GM23338 (cell line): ENCODE results near the gene PIGB. TPM values are rescaled to one million over a fixed set of nuclear protein-coding genes. Genes with fewer than 3 reads are reported as not detected.

Experiments used
- ATAC-seq: fragments of 200-7000 bp; cut with Tn5 transposase; 3 replicates; pipeline ENCODE4 v1.9.1; 2020
- DNase-seq: peaks from one replicate; pipeline ENCODE4 v3.0.0-alpha.2; 2015; ENCODE audit warnings: low spot score
- H2AFZ ChIP-seq: fragments of 200-600 bp; sonication (generic); 2 replicates; pipeline ENCODE4 v1.8.0; 2016; ENCODE audit warnings: antibody characterized with exemption, mild to moderate bottlenecking, moderate library complexity
- H3F3A ChIP-seq: fragments of 200-600 bp; sonication (generic); replicated peaks from 2 replicates; pipeline ENCODE4 v1.8.0; 2017; ENCODE audit warnings: antibody characterized with exemption, mixed run types, low read depth
- H3K27ac ChIP-seq: fragments of 200-600 bp; sonication (generic); 2 replicates; pipeline ENCODE4 v1.6.1; 2016; ENCODE audit warnings: low read depth
- H3K27me3 ChIP-seq: fragments of 200-600 bp; sonication (generic); 2 replicates; pipeline ENCODE4 v1.8.0; 2016; ENCODE audit warnings: mild to moderate bottlenecking, mixed run types, moderate library complexity; ENCODE audit not compliant: insufficient read depth
- H3K36me3 ChIP-seq: fragments of 200-600 bp; sonication (generic); 2 replicates; pipeline ENCODE4 v1.8.0; 2016; ENCODE audit warnings: mild to moderate bottlenecking; ENCODE audit not compliant: insufficient read depth
- H3K4me1 ChIP-seq: fragments of 200-600 bp; sonication (generic); 2 replicates; pipeline ENCODE4 v1.8.0; 2016; ENCODE audit warnings: mild to moderate bottlenecking, moderate library complexity; ENCODE audit not compliant: insufficient read depth
- H3K4me2 ChIP-seq: fragments of 200-600 bp; sonication (generic); 2 replicates; pipeline ENCODE4 v1.7.1; 2017; ENCODE audit warnings: mixed run types
- H3K4me3 ChIP-seq: fragments of 200-600 bp; sonication (generic); 2 replicates; pipeline ENCODE4 v1.6.1; 2016; ENCODE audit warnings: mixed run types
- H3K79me2 ChIP-seq: fragments of 200-600 bp; sonication (generic); replicated peaks from 2 replicates; pipeline ENCODE4 v1.8.0; 2017; ENCODE audit warnings: mild to moderate bottlenecking; ENCODE audit not compliant: insufficient read depth
- H3K9me2 ChIP-seq: fragments of 200-600 bp; sonication (generic); 2 replicates; pipeline ENCODE4 v1.8.0; 2017; ENCODE audit not compliant: insufficient read depth
- H4K20me1 ChIP-seq: fragments of 200-600 bp; sonication (generic); replicated peaks from 2 replicates; pipeline ENCODE4 v1.8.0; 2017; ENCODE audit warnings: mild to moderate bottlenecking; ENCODE audit not compliant: insufficient read depth
- H3K27ac Mint-ChIP-seq: 2 replicates; pipeline ENCODE4 v1.8.0; 2020; ENCODE audit warnings: inconsistent platforms, mild to moderate bottlenecking, moderate library complexity, mixed read lengths
- H3K27me3 Mint-ChIP-seq: 3 replicates; pipeline ENCODE4 v1.8.0; 2022; ENCODE audit warnings: low read depth, mild to moderate bottlenecking, moderate library complexity, mixed read lengths, inconsistent platforms; ENCODE audit not compliant: insufficient read depth, poor library complexity
- H3K36me3 Mint-ChIP-seq: 3 replicates; pipeline ENCODE4 v1.8.0; 2021; ENCODE audit warnings: low read depth, mild to moderate bottlenecking, inconsistent platforms, moderate library complexity, mixed read lengths
- H3K4me1 Mint-ChIP-seq: 3 replicates; pipeline ENCODE4 v1.8.0; 2020; ENCODE audit warnings: mild to moderate bottlenecking, inconsistent platforms, mixed read lengths
- H3K4me3 Mint-ChIP-seq: 3 replicates; pipeline ENCODE4 v1.8.0; 2021; ENCODE audit warnings: moderate library complexity, mild to moderate bottlenecking, inconsistent platforms, mixed read lengths
- H3K9me3 Mint-ChIP-seq: 3 replicates; pipeline ENCODE4 v1.8.0; 2020; ENCODE audit warnings: moderate library complexity, mild to moderate bottlenecking, inconsistent platforms, mixed read lengths
- CREB1 ChIP-seq: fragments of 250-450 bp; sonication (Bioruptor Pico); IDR thresholded peaks from 2 replicates; pipeline ENCODE4 v1.5.0; 2020; ENCODE audit warnings: low read depth, mild to moderate bottlenecking, moderate library complexity
- EZH2 ChIP-seq: fragments of 200-600 bp; sonication (generic); IDR thresholded peaks from one replicate; pipeline ENCODE4 v1.8.0; 2017; ENCODE audit warnings: antibody characterized with exemption, mild to moderate bottlenecking, low read depth; ENCODE audit not compliant: unreplicated experiment
- EZH2phosphoT487 ChIP-seq: fragments of 200-600 bp; sonication (generic); IDR thresholded peaks from one replicate; pipeline ENCODE4 v1.8.1; 2018; ENCODE audit warnings: antibody characterized with exemption; ENCODE audit not compliant: unreplicated experiment
- JUNB ChIP-seq: IDR thresholded peaks from one replicate; pipeline ENCODE4 v1.6.1; 2016; ENCODE audit warnings: antibody characterized with exemption; ENCODE audit not compliant: unreplicated experiment
- NANOG ChIP-seq: IDR thresholded peaks from 2 replicates; pipeline ENCODE4 v1.6.1; 2016; ENCODE audit warnings: antibody characterized with exemption, borderline replicate concordance
- POLR2AphosphoS5 ChIP-seq: IDR thresholded peaks from 2 replicates; pipeline ENCODE4 v1.6.1; 2016; ENCODE audit warnings: antibody characterized with exemption, low read depth
- STAT1 ChIP-seq: IDR thresholded peaks from one replicate; pipeline ENCODE4 v1.6.1; 2016; ENCODE audit warnings: antibody characterized with exemption; ENCODE audit not compliant: unreplicated experiment
- ZNF114 ChIP-seq: fragments of 250-450 bp; sonication (Bioruptor Pico); IDR thresholded peaks from 2 replicates; pipeline ENCODE4 v1.5.0; 2020; ENCODE audit warnings: mild to moderate bottlenecking, moderate library complexity
- ZNF331 ChIP-seq: fragments of 250-450 bp; sonication (Bioruptor Pico); IDR thresholded peaks from 2 replicates; pipeline ENCODE4 v1.5.0; 2020; ENCODE audit warnings: low read depth, mild to moderate bottlenecking, moderate library complexity
- polyA plus RNA-seq: library from polyadenylated mRNA; unstranded; fragments of >200 nt; fragmentation: Nextera tagmentation; extraction: Ambion mirVana; gene quantifications from 2 replicates; pipeline ENCODE4 v1.2.1, GENCODE V29; 2016
- total RNA-seq: library from RNA; depleted of rRNA; stranded (reverse); fragments of >200 nt; shearing (Covaris generic); gene quantifications from 2 replicates; pipeline ENCODE4 v1.2.3, GENCODE V29; 2014
- TF ChIP-seq, protein P1 (sequence below): fragments of 250-450 bp; sonication (Bioruptor Pico); IDR thresholded peaks from 2 replicates; pipeline ENCODE4 v1.5.0; 2020; ENCODE audit warnings: mild to moderate bottlenecking, moderate library complexity
- TF ChIP-seq, protein P2 (sequence below), 2 experiments: fragments of 200-600 bp in 1 of 2; sonication (generic) in 1 of 2; conservative IDR thresholded peaks; 2 replicates each; pipeline versions ENCODE4 v1.5.1 to v1.6.1; 2016 to 2017; ENCODE audit warnings: antibody characterized with exemption in 2 of 2, low read depth in 2 of 2, mild to moderate bottlenecking in 2 of 2, moderate library complexity in 1 of 2
- TF ChIP-seq, protein P3 (sequence below): IDR thresholded peaks from 2 replicates; pipeline ENCODE4 v1.6.1; 2016; ENCODE audit warnings: antibody characterized with exemption
- TF ChIP-seq, protein P4 (sequence below): IDR thresholded peaks from one replicate; pipeline ENCODE4 v1.6.1; 2018; ENCODE audit warnings: antibody characterized with exemption; ENCODE audit not compliant: unreplicated experiment

The PIGB gene
- total and polyA plus RNA-seq, 2 experiments from 2014 or later = 6.1 to 9.0 TPM

GRCh38 chr15:55360256-55360655 lies 41.2 kb downstream of the PIGB start:
- Histone ChIP-seq H3F3A (no peaks in the 10 kb centered on the region), H3K79me2 (no peaks in the 10 kb centered on the region), H3K27me3 (no peaks in the 10 kb centered on the region), H3K4me1 (no peaks in the 10 kb centered on the region; the same call in 1 of the 2 replicates), H4K20me1 (no peaks in the 10 kb centered on the region), H3K4me3 (no peak overlapping the region), H2AFZ (no peak overlapping the region), H3K36me3 (no peaks in the 10 kb centered on the region), H3K9me2 (no peaks in the 10 kb centered on the region), H3K27ac (no peak overlapping the region; the same call in 1 of the 2 replicates), H3K4me2 (no peak overlapping the region)
- DNase-seq (no peak), ATAC-seq (no peak)
- Mint-ChIP-seq H3K36me3 (no peaks in the 10 kb centered on the region), H3K27ac (peak overlapping the region; percentile 6), H3K4me3 (no peak overlapping the region), H3K27me3 (no peaks in the 10 kb centered on the region), H3K4me1 (peaks cover 13% of the 10 kb centered on the region; the same call in 2 of the 3 replicates), H3K9me3 (no peaks in the 10 kb centered on the region; the same call in 2 of the 3 replicates)
- TF ChIP-seq NANOG (no peak), STAT1 (no peak), CREB1 (CRISPR knock-in tag) (no peak), JUNB (no peak), ZNF331 (CRISPR knock-in tag) (no peak), POLR2AphosphoS5 (no peak), EZH2phosphoT487 (no peak), EZH2 (no peak), ZNF114 (CRISPR knock-in tag) (no peak)
- TF ChIP-seq, protein P1, sequence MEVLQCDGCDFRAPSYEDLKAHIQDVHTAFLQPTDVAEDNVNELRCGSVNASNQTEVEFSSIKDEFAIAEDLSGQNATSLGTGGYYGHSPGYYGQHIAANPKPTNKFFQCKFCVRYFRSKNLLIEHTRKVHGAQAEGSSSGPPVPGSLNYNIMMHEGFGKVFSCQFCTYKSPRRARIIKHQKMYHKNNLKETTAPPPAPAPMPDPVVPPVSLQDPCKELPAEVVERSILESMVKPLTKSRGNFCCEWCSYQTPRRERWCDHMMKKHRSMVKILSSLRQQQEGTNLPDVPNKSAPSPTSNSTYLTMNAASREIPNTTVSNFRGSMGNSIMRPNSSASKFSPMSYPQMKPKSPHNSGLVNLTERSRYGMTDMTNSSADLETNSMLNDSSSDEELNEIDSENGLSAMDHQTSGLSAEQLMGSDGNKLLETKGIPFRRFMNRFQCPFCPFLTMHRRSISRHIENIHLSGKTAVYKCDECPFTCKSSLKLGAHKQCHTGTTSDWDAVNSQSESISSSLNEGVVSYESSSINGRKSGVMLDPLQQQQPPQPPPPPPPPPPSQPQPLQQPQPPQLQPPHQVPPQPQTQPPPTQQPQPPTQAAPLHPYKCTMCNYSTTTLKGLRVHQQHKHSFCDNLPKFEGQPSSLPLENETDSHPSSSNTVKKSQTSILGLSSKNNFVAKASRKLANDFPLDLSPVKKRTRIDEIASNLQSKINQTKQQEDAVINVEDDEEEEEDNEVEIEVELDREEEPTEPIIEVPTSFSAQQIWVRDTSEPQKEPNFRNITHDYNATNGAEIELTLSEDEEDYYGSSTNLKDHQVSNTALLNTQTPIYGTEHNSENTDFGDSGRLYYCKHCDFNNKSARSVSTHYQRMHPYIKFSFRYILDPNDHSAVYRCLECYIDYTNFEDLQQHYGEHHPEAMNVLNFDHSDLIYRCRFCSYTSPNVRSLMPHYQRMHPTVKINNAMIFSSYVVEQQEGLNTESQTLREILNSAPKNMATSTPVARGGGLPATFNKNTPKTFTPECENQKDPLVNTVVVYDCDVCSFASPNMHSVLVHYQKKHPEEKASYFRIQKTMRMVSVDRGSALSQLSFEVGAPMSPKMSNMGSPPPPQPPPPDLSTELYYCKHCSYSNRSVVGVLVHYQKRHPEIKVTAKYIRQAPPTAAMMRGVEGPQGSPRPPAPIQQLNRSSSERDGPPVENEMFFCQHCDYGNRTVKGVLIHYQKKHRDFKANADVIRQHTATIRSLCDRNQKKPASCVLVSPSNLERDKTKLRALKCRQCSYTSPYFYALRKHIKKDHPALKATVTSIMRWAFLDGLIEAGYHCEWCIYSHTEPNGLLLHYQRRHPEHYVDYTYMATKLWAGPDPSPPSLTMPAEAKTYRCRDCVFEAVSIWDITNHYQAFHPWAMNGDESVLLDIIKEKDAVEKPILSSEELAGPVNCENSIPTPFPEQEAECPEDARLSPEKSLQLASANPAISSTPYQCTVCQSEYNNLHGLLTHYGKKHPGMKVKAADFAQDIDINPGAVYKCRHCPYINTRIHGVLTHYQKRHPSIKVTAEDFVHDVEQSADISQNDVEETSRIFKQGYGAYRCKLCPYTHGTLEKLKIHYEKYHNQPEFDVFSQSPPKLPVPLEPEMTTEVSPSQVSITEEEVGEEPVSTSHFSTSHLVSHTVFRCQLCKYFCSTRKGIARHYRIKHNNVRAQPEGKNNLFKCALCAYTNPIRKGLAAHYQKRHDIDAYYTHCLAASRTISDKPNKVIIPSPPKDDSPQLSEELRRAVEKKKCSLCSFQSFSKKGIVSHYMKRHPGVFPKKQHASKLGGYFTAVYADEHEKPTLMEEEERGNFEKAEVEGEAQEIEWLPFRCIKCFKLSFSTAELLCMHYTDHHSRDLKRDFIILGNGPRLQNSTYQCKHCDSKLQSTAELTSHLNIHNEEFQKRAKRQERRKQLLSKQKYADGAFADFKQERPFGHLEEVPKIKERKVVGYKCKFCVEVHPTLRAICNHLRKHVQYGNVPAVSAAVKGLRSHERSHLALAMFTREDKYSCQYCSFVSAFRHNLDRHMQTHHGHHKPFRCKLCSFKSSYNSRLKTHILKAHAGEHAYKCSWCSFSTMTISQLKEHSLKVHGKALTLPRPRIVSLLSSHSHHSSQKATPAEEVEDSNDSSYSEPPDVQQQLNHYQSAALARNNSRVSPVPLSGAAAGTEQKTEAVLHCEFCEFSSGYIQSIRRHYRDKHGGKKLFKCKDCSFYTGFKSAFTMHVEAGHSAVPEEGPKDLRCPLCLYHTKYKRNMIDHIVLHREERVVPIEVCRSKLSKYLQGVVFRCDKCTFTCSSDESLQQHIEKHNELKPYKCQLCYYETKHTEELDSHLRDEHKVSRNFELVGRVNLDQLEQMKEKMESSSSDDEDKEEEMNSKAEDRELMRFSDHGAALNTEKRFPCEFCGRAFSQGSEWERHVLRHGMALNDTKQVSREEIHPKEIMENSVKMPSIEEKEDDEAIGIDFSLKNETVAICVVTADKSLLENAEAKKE (CRISPR knock-in tag) = no peak
- TF ChIP-seq, protein P2, sequence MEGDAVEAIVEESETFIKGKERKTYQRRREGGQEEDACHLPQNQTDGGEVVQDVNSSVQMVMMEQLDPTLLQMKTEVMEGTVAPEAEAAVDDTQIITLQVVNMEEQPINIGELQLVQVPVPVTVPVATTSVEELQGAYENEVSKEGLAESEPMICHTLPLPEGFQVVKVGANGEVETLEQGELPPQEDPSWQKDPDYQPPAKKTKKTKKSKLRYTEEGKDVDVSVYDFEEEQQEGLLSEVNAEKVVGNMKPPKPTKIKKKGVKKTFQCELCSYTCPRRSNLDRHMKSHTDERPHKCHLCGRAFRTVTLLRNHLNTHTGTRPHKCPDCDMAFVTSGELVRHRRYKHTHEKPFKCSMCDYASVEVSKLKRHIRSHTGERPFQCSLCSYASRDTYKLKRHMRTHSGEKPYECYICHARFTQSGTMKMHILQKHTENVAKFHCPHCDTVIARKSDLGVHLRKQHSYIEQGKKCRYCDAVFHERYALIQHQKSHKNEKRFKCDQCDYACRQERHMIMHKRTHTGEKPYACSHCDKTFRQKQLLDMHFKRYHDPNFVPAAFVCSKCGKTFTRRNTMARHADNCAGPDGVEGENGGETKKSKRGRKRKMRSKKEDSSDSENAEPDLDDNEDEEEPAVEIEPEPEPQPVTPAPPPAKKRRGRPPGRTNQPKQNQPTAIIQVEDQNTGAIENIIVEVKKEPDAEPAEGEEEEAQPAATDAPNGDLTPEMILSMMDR (conservative IDR thresholded peaks at IDR 0.05; ENCODE audit: low read depth in 2 of 2) = no peak
- TF ChIP-seq, protein P3, sequence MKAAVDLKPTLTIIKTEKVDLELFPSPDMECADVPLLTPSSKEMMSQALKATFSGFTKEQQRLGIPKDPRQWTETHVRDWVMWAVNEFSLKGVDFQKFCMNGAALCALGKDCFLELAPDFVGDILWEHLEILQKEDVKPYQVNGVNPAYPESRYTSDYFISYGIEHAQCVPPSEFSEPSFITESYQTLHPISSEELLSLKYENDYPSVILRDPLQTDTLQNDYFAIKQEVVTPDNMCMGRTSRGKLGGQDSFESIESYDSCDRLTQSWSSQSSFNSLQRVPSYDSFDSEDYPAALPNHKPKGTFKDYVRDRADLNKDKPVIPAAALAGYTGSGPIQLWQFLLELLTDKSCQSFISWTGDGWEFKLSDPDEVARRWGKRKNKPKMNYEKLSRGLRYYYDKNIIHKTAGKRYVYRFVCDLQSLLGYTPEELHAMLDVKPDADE = no peak
- TF ChIP-seq, protein P4, sequence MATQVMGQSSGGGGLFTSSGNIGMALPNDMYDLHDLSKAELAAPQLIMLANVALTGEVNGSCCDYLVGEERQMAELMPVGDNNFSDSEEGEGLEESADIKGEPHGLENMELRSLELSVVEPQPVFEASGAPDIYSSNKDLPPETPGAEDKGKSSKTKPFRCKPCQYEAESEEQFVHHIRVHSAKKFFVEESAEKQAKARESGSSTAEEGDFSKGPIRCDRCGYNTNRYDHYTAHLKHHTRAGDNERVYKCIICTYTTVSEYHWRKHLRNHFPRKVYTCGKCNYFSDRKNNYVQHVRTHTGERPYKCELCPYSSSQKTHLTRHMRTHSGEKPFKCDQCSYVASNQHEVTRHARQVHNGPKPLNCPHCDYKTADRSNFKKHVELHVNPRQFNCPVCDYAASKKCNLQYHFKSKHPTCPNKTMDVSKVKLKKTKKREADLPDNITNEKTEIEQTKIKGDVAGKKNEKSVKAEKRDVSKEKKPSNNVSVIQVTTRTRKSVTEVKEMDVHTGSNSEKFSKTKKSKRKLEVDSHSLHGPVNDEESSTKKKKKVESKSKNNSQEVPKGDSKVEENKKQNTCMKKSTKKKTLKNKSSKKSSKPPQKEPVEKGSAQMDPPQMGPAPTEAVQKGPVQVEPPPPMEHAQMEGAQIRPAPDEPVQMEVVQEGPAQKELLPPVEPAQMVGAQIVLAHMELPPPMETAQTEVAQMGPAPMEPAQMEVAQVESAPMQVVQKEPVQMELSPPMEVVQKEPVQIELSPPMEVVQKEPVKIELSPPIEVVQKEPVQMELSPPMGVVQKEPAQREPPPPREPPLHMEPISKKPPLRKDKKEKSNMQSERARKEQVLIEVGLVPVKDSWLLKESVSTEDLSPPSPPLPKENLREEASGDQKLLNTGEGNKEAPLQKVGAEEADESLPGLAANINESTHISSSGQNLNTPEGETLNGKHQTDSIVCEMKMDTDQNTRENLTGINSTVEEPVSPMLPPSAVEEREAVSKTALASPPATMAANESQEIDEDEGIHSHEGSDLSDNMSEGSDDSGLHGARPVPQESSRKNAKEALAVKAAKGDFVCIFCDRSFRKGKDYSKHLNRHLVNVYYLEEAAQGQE = no peak
